Neural cell (in vitro differentiated cells): ENCODE data around the gene CHST2. TPM values are rescaled to one million over a fixed set of nuclear protein-coding genes. Genes with fewer than 3 reads are reported as not detected.

Experiments used
- H2AFZ ChIP-seq: fragments of 200-600, 300-800 bp; sonication (generic), shearing (Covaris generic); 2 replicates; pipeline ENCODE4 v1.6.0; 2014; ENCODE audit warnings: low read depth, mild to moderate bottlenecking, antibody characterized with exemption, low read length, moderate library complexity
- H3F3A ChIP-seq: fragments of 200-600 bp; shearing (Covaris generic); 2 replicates; pipeline ENCODE4 v1.6.1; 2016; ENCODE audit warnings: mild to moderate bottlenecking, moderate library complexity, mixed read lengths, antibody characterized with exemption, low read length; ENCODE audit not compliant: insufficient read depth, poor library complexity, severe bottlenecking
- H3K27ac ChIP-seq: fragments of 200-600, 300-800 bp; sonication (generic), shearing (Covaris generic); 2 replicates; pipeline ENCODE4 v1.5.1; 2014; ENCODE audit warnings: mild to moderate bottlenecking, low read length, moderate library complexity
- H3K27me3 ChIP-seq: fragments of 300-800, 200-600 bp; sonication (generic), shearing (Covaris generic); 2 replicates; pipeline ENCODE4 v1.6.0; 2014; ENCODE audit warnings: mild to moderate bottlenecking, low read depth, low read length, moderate library complexity; ENCODE audit not compliant: insufficient read depth
- H3K36me3 ChIP-seq: fragments of 300-800, 200-600 bp; sonication (generic), shearing (Covaris generic); 2 replicates; pipeline ENCODE4 v1.5.1; 2014; ENCODE audit warnings: mild to moderate bottlenecking, antibody characterized with exemption, low read length, moderate library complexity; ENCODE audit not compliant: insufficient read depth
- H3K4me2 ChIP-seq: fragments of 300-800, 200-600 bp; sonication (generic), shearing (Covaris generic); 2 replicates; pipeline ENCODE4 v1.6.0; 2014; ENCODE audit warnings: mild to moderate bottlenecking, low read length
- H3K4me3 ChIP-seq: fragments of 300-800, 200-600 bp; sonication (generic), shearing (Covaris generic); 2 replicates; pipeline ENCODE4 v1.5.1; 2014; ENCODE audit warnings: mild to moderate bottlenecking, low read length, moderate library complexity
- H3K79me2 ChIP-seq: fragments of 200-600 bp; shearing (Covaris generic); replicated peaks from 2 replicates; pipeline ENCODE4 v1.6.0; 2014; ENCODE audit warnings: mild to moderate bottlenecking, low read length, moderate library complexity; ENCODE audit not compliant: insufficient read depth
- H3K9ac ChIP-seq: fragments of 300-800, 200-600 bp; sonication (generic), shearing (Covaris generic); 2 replicates; pipeline ENCODE4 v1.6.1; 2016; ENCODE audit warnings: mild to moderate bottlenecking, low read length, mixed read lengths
- H3K9me2 ChIP-seq: fragments of 200-600 bp; shearing (Covaris generic); 2 replicates; pipeline ENCODE4 v1.6.1; 2016; ENCODE audit warnings: mild to moderate bottlenecking, low read length, mixed read lengths; ENCODE audit not compliant: insufficient read depth
- H3K9me3 ChIP-seq: fragments of 200-600, 300-800 bp; sonication (generic), shearing (Covaris generic); 2 replicates; pipeline ENCODE4 v1.6.1; 2016; ENCODE audit warnings: mild to moderate bottlenecking, mixed run types, low read length, moderate library complexity, mixed read lengths
- H4K20me1 ChIP-seq: fragments of 200-600 bp; shearing (Covaris generic); 2 replicates; pipeline ENCODE4 v1.6.1; 2016; ENCODE audit warnings: mild to moderate bottlenecking, mixed run types; ENCODE audit not compliant: insufficient read depth
- CTCF ChIP-seq: fragments of 450-650 bp; IDR thresholded peaks from 2 replicates; pipeline ENCODE4 v1.5.1; 2014; ENCODE audit warnings: antibody characterized with exemption, mild to moderate bottlenecking, moderate library complexity; ENCODE audit not compliant: poor library complexity, severe bottlenecking
- EP300 ChIP-seq: fragments of 450-650 bp; conservative IDR thresholded peaks from 2 replicates; pipeline ENCODE4 v1.6.1; 2014; ENCODE audit warnings: antibody characterized with exemption, mild to moderate bottlenecking, moderate library complexity; ENCODE audit not compliant: poor library complexity, severe bottlenecking
- EZH2 ChIP-seq: fragments of 200-600, 300-800 bp; shearing (Covaris generic), sonication (generic); IDR thresholded peaks from 2 replicates; pipeline ENCODE4 v1.6.1; 2014; ENCODE audit warnings: antibody characterized with exemption, low read length, borderline replicate concordance, mild to moderate bottlenecking; ENCODE audit not compliant: insufficient read depth, poor library complexity, severe bottlenecking
- MXI1 ChIP-seq: fragments of 450-650 bp; conservative IDR thresholded peaks from 2 replicates; pipeline ENCODE4 v1.6.1; 2014; ENCODE audit warnings: antibody characterized with exemption, mild to moderate bottlenecking; ENCODE audit not compliant: poor library complexity, severe bottlenecking
- POLR2AphosphoS5 ChIP-seq: IDR thresholded peaks from 2 replicates; pipeline ENCODE4 v1.6.1; 2012
- RAD21 ChIP-seq: fragments of 450-650 bp; conservative IDR thresholded peaks from 2 replicates; pipeline ENCODE4 v1.6.1; 2014; ENCODE audit warnings: antibody characterized with exemption, mild to moderate bottlenecking, moderate library complexity
- REST ChIP-seq: IDR thresholded peaks from 2 replicates; pipeline ENCODE4 v1.6.1; 2012; ENCODE audit warnings: borderline replicate concordance
- SMC3 ChIP-seq: fragments of 450-650 bp; conservative IDR thresholded peaks from 2 replicates; pipeline ENCODE4 v1.6.1; 2014; ENCODE audit warnings: antibody characterized with exemption, mild to moderate bottlenecking, moderate library complexity; ENCODE audit not compliant: poor library complexity
- TAF1 ChIP-seq: IDR thresholded peaks from 2 replicates; pipeline ENCODE4 v1.6.1; 2012; ENCODE audit warnings: low read depth
- polyA plus RNA-seq: library from polyadenylated mRNA; depleted of rRNA; stranded (reverse); fragments of >200 nt; gene quantifications from 2 replicates; pipeline ENCODE4 v1.2.3, GENCODE V29; 2014

The CHST2 gene
- polyA plus RNA-seq, 1 donor from 2014 or later = 5.0 TPM

GRCh38 chr3:143145906-143146305 is 26.3 kb downstream of the CHST2 start:
- no peaks in the 10 kb centered on the region for H3K9me3 ChIP-seq
- no peak overlapping the region for H3K9ac ChIP-seq
- H2AFZ ChIP-seq = no peak overlapping the region
- H4K20me1 ChIP-seq = no peaks in the 10 kb centered on the region
- no peaks in the 10 kb centered on the region for H3K9me2 ChIP-seq
- H3K27me3 ChIP-seq = no peaks in the 10 kb centered on the region
- H3F3A ChIP-seq = no peaks in the 10 kb centered on the region
- no peaks in the 10 kb centered on the region for H3K79me2 ChIP-seq
- no peaks in the 10 kb centered on the region for H3K36me3 ChIP-seq
- no peak overlapping the region for H3K4me2 ChIP-seq
- no peak overlapping the region for H3K4me3 ChIP-seq
- H3K27ac ChIP-seq = no peak overlapping the region
- no peak for TF ChIP-seq MXI1
- TF ChIP-seq RAD21 = no peak
- TF ChIP-seq REST = no peak
- TF ChIP-seq EZH2 = no peak
- no peak for TF ChIP-seq POLR2AphosphoS5

GRCh38 chr3:143146486-143147274 is 27.1 kb downstream of the CHST2 start:
- Histone ChIP-seq H3K36me3 (no peaks in the 10 kb centered on the region), H2AFZ (no peak overlapping the region), H3K9me2 (no peaks in the 10 kb centered on the region), H3K4me3 (no peak overlapping the region), H3K79me2 (no peaks in the 10 kb centered on the region), H3K9me3 (no peaks in the 10 kb centered on the region), H4K20me1 (no peaks in the 10 kb centered on the region), H3K4me2 (no peak overlapping the region), H3K27ac (no peak overlapping the region), H3K9ac (no peak overlapping the region), H3K27me3 (no peaks in the 10 kb centered on the region), H3F3A (no peaks in the 10 kb centered on the region)
- no peak for TF ChIP-seq EZH2
- TF ChIP-seq RAD21 = no peak
- TF ChIP-seq TAF1 = no peak
- no peak for TF ChIP-seq REST
- no peak for TF ChIP-seq POLR2AphosphoS5
- TF ChIP-seq MXI1 = no peak
- TF ChIP-seq EP300 = no peak
- no peak for TF ChIP-seq CTCF
- no peak for TF ChIP-seq SMC3
